GM06990 (cell line): ENCODE results near the gene TRHDE.

ENCODE experiments used
- DNase-seq: peaks from one replicate; pipeline ENCODE4 v3.0.0-alpha.2; 2011; ENCODE audit not compliant: insufficient read length; ENCODE audit errors: extremely low read depth
- H3K27me3 ChIP-seq: replicated peaks from 2 replicates; pipeline ENCODE4 v1.6.0; 2011; ENCODE audit warnings: low read length; ENCODE audit not compliant: control insufficient read depth, insufficient read depth
- H3K36me3 ChIP-seq: 2 replicates; pipeline ENCODE4 v1.5.1; 2011; ENCODE audit warnings: low read length; ENCODE audit not compliant: control insufficient read depth, insufficient read depth
- H3K4me3 ChIP-seq: replicated peaks from 2 replicates; pipeline ENCODE4 v1.5.1; 2011; ENCODE audit warnings: low read depth, mild to moderate bottlenecking, control low read depth, low read length
- TF ChIP-seq, protein P1 (sequence below): IDR thresholded peaks from 2 replicates; pipeline ENCODE4 v1.5.1; 2011; ENCODE audit warnings: low read length, control low read depth, mild to moderate bottlenecking, inconsistent platforms; ENCODE audit not compliant: insufficient read depth, poor library complexity, severe bottlenecking

Gene TRHDE

DNA sequence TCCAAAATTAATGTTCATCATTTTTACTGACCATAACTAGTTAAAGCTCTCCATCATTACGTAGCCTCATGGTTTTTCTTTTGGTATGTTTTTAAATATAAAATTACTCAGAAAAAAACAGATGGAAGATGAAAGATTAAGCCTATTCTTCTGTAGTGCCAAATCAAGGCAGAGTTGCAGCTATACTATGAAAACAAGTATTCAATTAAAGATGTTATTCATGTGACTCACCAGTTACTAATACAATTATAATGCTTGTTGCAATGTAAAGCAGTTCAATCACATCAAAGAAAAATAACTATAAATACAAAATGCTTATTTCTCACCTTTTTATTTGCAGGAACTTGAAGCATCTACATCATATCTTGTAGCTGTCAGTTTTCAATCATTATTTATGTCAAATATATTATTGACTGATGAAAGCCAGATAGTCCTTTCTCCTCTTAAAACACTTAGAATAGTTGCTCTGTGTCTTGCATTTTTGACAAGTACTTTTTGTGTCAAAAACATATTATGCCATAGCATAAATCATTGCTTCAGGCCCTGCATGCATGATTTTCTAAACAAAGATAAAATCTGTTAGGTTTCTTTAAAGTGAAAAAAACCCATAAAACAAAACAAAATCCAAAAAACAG is 36.0 kb upstream of the TRHDE start:
- TF ChIP-seq, protein P1, sequence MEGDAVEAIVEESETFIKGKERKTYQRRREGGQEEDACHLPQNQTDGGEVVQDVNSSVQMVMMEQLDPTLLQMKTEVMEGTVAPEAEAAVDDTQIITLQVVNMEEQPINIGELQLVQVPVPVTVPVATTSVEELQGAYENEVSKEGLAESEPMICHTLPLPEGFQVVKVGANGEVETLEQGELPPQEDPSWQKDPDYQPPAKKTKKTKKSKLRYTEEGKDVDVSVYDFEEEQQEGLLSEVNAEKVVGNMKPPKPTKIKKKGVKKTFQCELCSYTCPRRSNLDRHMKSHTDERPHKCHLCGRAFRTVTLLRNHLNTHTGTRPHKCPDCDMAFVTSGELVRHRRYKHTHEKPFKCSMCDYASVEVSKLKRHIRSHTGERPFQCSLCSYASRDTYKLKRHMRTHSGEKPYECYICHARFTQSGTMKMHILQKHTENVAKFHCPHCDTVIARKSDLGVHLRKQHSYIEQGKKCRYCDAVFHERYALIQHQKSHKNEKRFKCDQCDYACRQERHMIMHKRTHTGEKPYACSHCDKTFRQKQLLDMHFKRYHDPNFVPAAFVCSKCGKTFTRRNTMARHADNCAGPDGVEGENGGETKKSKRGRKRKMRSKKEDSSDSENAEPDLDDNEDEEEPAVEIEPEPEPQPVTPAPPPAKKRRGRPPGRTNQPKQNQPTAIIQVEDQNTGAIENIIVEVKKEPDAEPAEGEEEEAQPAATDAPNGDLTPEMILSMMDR: no peak
- no peak for DNase-seq
- Histone ChIP-seq H3K36me3 (no peaks in the 10 kb centered on the region), H3K27me3 (no peaks in the 10 kb centered on the region), H3K4me3 (no peak overlapping the region)

DNA sequence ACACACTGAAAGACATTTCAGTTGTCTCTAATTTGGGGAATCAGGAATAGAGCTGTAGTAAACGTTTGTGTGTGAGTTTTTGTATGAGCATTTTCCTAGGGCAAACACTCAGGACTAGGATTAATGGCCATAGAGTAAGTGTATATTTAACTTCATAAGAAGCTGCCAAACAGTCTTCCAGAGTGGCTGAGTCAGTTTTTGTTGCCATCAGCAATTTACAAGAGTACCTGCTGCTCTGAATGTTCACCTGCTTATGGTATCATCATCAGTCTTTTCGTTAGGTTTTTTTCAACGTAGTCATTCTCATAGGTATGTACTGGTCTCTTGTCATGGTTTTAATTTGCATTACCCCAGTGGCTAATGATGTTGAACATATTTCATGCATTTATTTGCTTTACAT is 30.6 kb upstream of the TRHDE start:
- H3K36me3 ChIP-seq: no peaks in the 10 kb centered on the region
- H3K27me3 ChIP-seq: no peaks in the 10 kb centered on the region
- TF ChIP-seq, protein P1: no peak
- H3K4me3 ChIP-seq: no peak overlapping the region
- DNase-seq: no peak

DNA sequence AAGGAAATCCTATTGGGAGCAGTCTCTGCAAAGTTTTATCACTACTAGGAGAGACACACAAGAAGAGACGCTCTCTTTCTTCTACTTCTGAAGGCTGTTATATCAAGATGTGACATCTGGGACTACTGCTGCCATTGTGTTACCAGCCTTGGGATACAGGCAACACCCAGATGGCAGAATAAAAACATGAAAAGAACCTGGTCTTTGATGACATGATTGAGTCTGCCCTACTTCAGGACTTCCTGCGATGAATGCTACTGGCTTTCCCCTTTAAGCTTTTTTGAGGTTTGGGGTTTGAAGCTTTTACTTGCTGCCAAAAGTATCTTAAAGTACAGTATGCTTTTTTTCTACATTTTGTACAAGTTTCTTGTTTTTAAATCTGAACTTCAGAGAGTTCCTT is 29.2 kb upstream of the TRHDE start:
- H3K4me3 ChIP-seq: no peak overlapping the region
- H3K36me3 ChIP-seq: no peaks in the 10 kb centered on the region
- H3K27me3 ChIP-seq: no peaks in the 10 kb centered on the region
- TF ChIP-seq, protein P1: no peak
- no peak for DNase-seq

DNA sequence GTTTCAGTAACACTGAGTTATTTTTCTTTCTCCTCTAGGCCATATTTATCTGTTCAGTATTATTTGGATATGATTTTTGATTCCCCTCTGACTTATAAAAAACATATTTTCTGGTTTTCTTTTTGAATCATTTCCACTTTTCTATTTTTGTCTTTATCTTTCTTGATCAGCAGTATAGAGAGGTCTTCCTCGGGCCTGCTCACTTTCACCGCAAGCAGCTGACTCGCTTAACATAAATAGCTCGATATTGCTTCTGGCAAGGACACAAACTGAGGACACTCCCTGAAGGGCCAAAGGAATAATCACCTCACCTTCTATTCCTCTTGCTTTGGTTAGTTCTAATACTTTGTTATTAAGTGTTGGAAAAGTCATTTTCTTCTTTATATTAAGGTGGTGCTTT is 25.8 kb upstream of the TRHDE start:
- TF ChIP-seq, protein P1: no peak
- Histone ChIP-seq H3K27me3 (no peaks in the 10 kb centered on the region), H3K4me3 (no peak overlapping the region), H3K36me3 (no peaks in the 10 kb centered on the region)
- no peak for DNase-seq

DNA sequence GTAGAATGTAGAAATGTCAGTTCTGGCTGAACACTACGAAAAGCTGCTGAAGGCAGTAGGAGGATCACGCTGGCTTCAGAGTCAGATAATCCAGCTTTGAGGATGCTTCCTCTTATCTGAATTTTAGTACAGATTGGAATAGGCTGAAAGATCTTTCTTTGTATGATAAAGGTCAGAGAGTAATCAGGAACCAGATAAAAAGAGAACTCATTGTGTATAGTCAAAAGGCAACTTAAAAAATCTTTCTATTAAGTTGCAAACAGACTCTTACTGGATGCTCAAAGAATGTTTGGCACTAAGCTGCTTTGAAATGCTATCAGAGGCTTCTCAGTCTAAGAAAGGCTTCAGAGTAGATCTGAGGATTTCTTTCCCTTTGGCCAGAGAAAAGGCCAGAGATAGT is 21.8 kb upstream of the TRHDE start:
- TF ChIP-seq, protein P1: no peak
- no peaks in the 10 kb centered on the region for H3K36me3 ChIP-seq
- no peak overlapping the region for H3K4me3 ChIP-seq
- H3K27me3 ChIP-seq: no peaks in the 10 kb centered on the region
- DNase-seq: no peak

DNA sequence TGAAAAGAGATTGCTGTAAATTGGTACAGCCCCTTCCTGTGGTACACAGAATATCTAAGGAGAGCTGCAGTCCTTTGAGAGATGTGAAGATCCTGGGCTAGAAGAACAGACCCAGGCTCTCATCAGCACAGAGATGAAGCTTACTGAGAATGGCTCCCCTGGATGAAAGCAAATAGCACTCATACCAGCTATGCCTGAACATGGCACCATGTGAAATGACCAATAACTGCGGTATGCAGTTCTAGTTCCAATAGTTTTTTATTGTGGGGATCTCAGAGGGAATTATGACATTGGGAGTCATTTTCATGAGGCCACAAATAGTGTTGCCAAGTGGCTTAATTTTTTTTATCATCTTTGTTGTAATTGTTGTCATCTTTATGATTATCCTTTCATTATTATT is 15.4 kb upstream of the TRHDE start:
- Histone ChIP-seq H3K27me3 (no peaks in the 10 kb centered on the region), H3K36me3 (no peaks in the 10 kb centered on the region), H3K4me3 (no peak overlapping the region)
- DNase-seq: no peak
- TF ChIP-seq, protein P1: no peak
